NT2/D1 (cell line): Measurements from ENCODE around the gene RBM44.

Experiments
- SUZ12 ChIP-seq: IDR thresholded peaks from 2 replicates; pipeline ENCODE4 v1.6.1; 2011; ENCODE audit not compliant: insufficient read length, insufficient read depth; ENCODE audit errors: extremely low read depth
- YY1 ChIP-seq: IDR thresholded peaks from 2 replicates; pipeline ENCODE4 v1.6.1; 2011; ENCODE audit not compliant: insufficient read length, insufficient read depth
- ZNF274 ChIP-seq: IDR thresholded peaks from 2 replicates; pipeline ENCODE4 v1.6.1; 2011; ENCODE audit warnings: mild to moderate bottlenecking, low read depth, low read length

- TF ChIP-seq ZNF274 = no peak
- no peak for TF ChIP-seq YY1
- no peak for TF ChIP-seq SUZ12
Measured at GRCh38 chr2:237872178-237872887, 73.8 kb downstream of the RBM44 start.
